Left cardiac atrium (tissue), 4 donors: ENCODE results near the gene LAMC1. TPM values are rescaled to one million over a fixed set of nuclear protein-coding genes. Genes with fewer than 3 reads are reported as not detected.

ENCODE experiments used
- ATAC-seq, 2 donors: fragments of 200-7000 bp; cut with Tn5 transposase; one replicate each; pipeline ENCODE4 v1.9.1; 2020; ENCODE audit warnings: mild to moderate bottlenecking in 2 of 2, moderate library complexity in 2 of 2
- DNase-seq: peaks from one replicate; pipeline ENCODE4 v3.0.0-alpha.2; 2020
- intact Hi-C, 2 donors: fragments of 100-400 bp; cut with DNase I; formaldehyde crosslinking; loops; one replicate each; pipeline versions ENCODE4 v1.14.1 to v1.15.1; 2022 to 2023
- total RNA-seq, 2 donors: library from RNA; stranded (reverse); fragmentation: NEBNext Ultra II Directional; extraction: Animal tissue kit (Norgen Biotek cat#: 25700); gene quantifications; one replicate each; pipeline ENCODE4 v1.2.1, GENCODE V29; 2021
- donor health status: DM: no; HTN: yes; CAD: no.
- donor health status: DM: no; HTN: yes; CAD: no; lungs with severe emphysema.
- donor health status: DM: yes; HTN: yes; CAD: no.
- donor health status: Dilated cardiomyopathy.

LAMC1 gene
- total RNA-seq, 2 donors from 2014 or later = 108 to 126 TPM

DNA sequence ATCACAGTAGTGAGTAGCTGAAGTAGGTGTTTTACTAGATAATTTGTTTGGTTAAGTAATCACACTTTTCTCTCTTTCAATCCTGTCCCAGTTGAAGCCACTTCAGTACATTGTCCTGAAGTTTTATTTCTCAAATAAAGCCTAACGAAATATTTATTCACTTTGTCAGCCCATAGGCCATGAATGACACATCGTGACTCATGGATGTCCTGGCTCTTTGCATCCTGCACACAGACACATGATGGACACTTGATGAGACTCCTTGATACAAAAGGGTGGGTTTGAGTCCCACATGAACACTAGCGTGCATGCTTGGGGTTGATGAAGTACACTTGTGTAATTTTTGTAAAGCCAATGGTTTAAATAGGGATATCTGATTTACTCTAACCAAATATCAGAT is 140.1 kb downstream of the LAMC1 start:
- ATAC-seq (no peak), DNase-seq (no peak)
- intact Hi-C loops = no loop called here

DNA sequence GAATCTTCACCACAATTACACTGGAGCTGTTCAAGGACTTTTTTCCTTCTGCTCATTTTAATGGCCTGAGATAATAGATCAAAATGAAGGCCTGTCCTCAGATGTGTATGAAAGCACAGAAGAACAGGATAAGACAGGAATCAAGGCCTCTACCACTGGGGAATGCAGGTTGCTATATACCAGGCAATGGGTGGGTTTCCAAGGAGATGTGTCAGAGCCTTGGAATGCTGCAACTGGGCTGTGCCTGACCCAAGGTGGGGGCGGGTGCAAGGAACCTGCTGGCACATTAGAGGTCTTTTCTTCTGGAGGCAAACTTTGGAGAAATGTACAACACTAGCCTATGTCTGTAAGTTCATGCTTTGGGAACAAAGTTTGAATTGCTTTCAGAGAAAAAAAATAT is 141.1 kb downstream of the LAMC1 start:
- no peak for DNase-seq
- ATAC-seq = peak in 1 of 2 donors; percentile 70
- intact Hi-C loops = no loop called here

DNA sequence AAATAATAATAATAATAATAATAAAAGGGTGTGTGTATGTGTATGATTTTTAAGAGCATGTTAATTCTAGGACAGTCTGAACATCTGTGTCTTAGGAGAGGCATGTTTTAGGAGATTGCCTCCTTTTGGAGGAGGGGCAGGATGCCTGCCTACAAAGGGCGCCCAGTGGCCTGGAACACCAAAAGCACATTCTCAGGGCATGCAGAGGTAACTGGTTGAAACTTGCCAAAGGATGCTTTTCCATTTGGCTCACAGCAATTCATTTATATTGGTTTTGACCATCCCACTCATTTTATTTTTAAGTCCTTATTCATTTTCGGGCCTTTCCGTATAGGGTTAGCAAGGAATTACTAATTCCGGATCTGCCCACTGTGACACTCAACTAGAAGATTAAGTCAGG is 141.7 kb downstream of the LAMC1 start:
- ATAC-seq = no peak
- DNase-seq = no peak
- intact Hi-C loops = no loop called here

- ATAC-seq (no peak), DNase-seq (no peak)
- intact Hi-C loops = no loop called here
Observed at GRCh38 chr1:183165456-183165855, 142.2 kb downstream of the LAMC1 start.

DNA sequence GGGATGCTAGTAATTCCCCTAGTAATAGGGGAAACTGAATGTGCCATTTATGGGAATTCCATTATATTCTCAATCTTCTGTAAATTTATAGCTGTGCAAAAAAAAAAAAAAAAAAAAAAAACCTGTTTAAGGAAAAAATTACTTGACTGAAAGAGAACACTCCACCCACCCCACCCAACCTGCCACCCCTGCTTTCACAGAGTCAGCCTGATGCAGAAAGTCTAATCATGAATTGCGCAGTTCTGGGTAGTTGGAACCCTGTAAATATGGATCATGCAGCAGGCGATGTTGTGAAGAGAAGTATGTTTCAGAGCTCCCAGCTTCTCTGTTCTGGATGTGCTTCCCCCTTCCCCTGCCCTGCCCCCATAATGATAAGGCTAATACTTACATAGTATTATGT is 143.2 kb downstream of the LAMC1 start:
- intact Hi-C loops = no loop called here

DNA sequence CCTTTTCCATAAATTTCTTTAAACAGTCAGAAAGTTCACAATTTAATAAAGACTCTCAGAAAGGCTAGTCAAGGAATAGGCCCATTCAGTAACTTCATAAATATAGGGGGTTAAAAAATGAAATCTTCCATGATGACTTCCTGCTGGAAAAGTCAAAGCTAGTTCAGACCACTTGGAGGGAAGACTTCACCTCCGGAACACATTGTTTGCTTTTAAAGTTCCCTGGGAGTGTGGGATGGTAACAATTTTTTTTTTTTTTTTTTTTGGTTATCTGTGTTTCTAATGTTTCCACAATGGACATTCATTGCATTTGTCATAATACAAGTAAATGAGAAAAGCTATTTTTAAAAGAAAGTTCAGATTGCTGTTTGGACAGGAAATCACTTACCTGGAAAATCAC is 144.5 kb downstream of the LAMC1 start:
- no peak for ATAC-seq
- intact Hi-C loops = no loop called here
- no peak for DNase-seq

More for the DNA sequence above, 143.2 kb downstream of the LAMC1 start:
- no peak for DNase-seq
- ATAC-seq = no peak

DNA sequence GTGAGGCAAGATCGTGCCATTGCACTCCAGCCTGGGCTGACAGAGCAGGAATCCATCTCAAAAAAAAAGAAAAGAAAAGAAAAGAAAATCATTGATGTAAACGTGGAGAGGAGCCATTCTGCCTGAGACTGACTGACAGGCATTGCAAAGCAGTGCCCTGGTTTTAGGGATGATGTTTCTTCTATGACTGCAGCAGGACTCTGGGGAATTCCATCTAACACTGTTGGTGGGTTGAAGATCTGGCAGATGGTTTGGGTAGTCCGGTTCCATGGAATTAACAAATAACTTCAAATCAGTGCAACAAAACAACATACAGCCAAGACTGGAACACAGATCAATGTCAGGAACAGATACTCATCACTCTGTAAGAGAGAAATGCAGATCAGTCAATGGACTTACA is 145.1 kb downstream of the LAMC1 start:
- no peak for ATAC-seq
- intact Hi-C loops = no loop called here
- DNase-seq = no peak

DNA sequence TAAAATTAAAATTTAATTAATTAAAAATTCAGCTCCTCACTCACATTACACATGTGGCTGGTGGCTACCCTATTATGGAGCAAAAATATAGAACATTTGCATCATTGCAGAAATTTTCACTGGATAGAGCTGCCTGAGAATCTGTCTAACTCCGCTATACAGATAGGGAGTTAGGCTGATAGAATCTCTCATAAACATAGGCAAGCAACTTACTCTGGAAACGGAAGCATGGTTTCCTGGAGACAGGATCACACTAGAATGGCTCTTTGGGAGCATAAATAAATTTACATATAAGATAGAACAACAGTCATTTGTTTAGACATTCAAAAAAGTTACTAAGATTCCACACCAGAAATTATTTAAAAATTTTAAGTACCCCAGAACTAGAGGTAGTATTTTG is 150.6 kb downstream of the LAMC1 start:
- ATAC-seq = no peak
- no peak for DNase-seq
- intact Hi-C loops = no loop called here

GRCh38 chr1:183175631-183176030 is 152.4 kb downstream of the LAMC1 start:
- ATAC-seq (no peak), DNase-seq (no peak)
- intact Hi-C loops = no loop called here

- ATAC-seq (peak in 1 of 2 donors; percentile 15), DNase-seq (no peak)
- intact Hi-C loops = no loop called here
Observed at GRCh38 chr1:183178545-183178944, 155.3 kb downstream of the LAMC1 start.

DNA sequence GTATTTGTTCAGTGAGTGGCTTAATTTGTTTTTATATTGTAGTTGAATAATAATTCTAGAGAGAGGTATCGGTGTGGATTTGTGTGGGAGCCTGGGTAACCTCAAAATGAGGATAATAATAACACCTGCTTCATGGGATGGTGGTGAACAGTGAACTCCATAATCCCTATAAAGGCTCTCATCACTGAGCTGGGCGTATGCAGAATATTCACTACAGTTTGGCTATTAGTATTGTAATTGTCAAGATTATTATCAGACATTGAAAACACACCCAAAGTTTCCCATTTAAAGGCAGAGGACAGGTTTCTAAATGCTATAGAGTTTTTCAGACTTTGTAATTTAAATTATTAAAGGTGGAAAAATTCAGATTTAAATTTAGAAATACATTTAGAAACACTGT is 155.8 kb downstream of the LAMC1 start:
- intact Hi-C loops = no loop called here
- DNase-seq (no peak), ATAC-seq (no peak)

DNA sequence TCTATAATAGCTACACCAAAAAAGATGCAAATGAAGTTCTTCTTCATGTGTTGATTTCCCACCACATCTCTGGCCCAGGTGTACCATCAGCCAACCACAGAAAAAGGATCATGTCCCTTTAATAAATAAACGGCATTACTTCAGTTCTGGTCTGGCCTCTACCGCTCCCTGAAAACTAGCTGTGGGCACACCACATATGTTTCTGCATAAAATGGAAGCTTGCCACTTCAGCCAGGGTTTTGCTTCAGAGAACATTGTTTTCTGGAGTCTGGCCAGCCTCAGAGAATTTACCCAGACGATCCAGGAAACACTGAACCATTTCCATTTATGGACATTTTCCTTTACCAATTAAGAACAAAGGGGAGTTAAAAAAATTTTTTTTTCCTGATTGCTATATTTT is 157.0 kb downstream of the LAMC1 start:
- ATAC-seq (peak; percentile 72 to 83), DNase-seq (peak; percentile 74)
- intact Hi-C loops = no loop called here

DNA sequence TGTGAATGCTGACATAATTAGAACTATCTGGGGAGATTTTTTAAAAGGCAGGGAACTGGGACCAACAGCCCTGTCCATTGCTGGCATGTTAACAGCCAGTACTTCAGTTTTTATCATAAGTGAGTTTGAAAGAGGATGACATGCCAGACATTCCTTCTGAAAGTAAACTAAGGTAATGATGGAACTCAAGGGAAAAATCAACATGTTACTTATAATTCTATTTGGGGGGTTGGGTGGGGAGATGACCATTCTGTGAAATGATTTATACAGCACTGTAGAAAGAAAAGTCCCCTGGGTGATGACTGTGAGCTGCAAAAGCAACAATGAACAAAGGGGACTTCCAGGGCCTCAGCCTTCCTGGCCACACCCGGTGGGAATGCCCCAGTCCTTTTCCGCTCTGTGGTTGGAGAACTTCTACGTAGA is 157.4 kb downstream of the LAMC1 start:
- intact Hi-C loops = no loop called here
- ATAC-seq (peak; percentile 88 to 91), DNase-seq (peak; percentile 71)

DNA sequence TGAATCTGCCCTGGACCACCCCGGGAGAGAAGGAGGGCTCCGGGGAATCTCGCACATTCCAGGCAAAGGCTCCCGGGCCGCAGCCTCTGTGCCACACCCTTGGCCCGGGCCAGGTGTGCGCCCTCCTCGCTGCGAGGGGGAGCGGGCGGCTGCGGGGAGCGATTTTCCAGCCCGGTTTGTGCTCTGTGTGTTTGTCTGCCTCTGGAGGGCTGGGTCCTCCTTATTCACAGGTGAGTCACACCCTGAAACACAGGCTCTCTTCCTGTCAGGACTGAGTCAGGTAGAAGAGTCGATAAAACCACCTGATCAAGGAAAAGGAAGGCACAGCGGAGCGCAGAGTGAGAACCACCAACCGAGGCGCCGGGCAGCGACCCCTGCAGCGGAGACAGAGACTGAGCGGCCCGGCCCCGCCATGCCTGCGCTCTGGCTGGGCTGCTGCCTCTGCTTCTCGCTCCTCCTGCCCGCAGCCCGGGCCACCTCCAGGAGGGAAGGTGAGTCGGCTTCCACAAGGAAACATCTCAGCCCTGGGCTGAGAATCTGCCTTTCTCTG is 162.8 kb downstream of the LAMC1 start, which contains the start of gene LAMC2:
Gene LAMC2 (plus strand): TSS at position 324 of the 550 bp plus-strand sequence. CDS start 89 bp downstream, at position 413.
- intact Hi-C loops = no loop called here
- DNase-seq = peak; percentile 36
- ATAC-seq = peak; percentile 87 to 92

DNA sequence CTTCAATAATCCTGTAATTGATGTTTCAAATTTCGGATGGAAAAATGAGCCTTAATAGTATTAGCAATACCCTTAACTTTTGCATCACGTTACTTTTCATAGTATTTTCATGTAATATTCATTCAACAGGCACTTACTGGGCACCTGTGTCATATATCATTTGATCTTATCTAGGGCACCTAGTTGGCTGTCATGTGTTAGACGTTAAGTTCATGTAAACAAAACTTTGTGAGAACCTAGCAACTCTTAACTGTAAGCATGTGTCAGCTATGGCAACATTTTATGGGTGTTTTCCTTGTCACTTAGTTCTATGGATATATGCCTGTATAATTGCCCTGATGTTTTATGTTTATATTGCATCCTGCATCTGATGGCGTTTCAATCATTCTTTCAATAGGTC is 163.6 kb downstream of the LAMC1 start:
- intact Hi-C loops = no loop called here

DNA sequence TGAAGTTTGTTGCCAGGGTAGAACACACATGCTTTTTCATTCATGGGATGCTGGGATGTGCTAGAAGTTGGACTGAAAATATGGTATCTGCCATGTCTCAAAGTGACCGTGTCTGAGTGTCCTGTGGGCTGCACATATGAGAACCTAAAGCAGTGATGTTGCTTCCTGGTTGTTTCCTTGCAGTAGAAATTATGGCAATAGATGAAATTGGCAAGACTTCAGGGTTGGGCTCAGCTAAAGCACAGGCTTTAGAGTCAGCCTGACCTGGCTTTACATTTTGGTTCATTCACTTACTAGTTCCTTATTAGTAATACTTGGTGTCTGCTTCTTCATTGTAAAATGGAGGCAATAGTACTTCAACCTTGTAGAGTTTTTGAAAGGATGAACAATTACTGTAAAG is 165.0 kb downstream of the LAMC1 start:
- DNase-seq (no peak), ATAC-seq (no peak)
- intact Hi-C loops = no loop called here

More for the DNA sequence above, 163.6 kb downstream of the LAMC1 start:
- no peak for ATAC-seq
- no peak for DNase-seq

DNA sequence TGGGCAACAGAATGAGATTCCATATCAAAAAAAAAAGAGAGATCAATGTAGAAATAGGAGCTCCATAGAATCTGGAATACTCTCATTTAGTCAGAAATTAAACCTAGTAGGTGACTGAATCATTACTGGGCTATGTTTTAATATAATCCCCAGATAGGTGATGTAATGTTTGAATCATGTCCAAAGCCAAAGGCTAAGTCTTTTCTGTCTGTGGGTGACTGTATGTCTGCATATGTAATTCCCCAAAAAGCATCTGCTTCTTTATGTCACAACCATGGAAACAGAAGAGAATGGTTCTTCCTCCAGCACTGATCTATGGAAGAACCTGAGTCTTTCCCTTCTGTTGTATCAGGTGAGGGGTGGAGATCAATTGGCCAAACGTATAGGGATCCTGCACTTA is 168.6 kb downstream of the LAMC1 start:
- DNase-seq (no peak), ATAC-seq (peak in 1 of 2 donors; percentile 54)
- intact Hi-C loops = no loop called here

GRCh38 chr1:183193963-183194525 is 170.8 kb downstream of the LAMC1 start:
- intact Hi-C loops = no loop called here
- no peak for DNase-seq
- ATAC-seq = no peak

DNA sequence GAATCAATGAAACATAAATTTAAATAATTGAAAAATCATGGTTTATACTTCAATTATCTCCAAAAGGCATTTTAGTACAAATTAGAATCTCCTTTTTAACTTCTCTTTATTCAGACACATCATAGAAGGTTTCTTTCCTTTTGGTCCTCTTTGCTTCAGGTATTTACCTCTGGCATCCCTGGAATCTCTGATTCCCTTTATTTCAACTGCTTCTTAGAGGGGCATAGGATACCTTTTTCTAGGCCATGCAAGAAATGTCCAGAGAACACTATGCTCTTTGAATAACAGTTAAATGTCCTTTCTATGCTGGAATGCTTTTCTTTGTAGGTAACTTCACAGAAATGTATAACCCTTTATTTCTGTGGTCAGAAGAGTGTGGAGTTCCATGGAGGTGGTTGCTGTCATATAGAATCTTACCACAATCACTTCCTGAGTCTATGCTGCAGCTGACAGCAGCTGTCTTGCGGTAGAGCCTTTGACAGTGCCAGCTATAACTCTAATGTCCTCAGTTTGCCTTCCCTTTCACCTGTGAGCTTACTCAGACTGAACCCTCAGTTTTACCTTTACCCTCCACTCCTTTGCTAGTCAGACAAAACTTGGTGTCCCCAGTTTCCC is 171.4 kb downstream of the LAMC1 start:
- intact Hi-C loops = no loop called here
- no peak for ATAC-seq

DNA sequence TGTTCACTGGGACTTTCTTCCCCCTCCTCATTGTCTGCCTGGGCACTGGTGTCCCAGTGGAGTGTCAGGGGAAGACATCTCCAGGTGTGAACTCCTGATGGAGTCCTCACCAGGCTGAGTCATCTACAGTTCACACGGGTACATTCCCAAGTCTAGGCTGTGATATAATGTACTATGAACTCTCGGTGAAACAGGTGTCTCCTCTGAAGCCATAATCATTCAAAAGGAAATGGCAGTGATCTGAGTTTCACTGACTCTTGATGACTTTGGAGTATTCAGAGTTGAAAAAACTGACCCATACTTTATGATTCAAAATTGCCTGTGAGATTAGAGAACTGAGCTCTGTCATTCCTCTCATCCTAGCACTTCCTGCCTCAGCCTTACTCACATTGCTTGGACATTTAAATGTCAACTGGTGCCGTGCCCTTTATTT is 171.9 kb downstream of the LAMC1 start:
- intact Hi-C loops = no loop called here
- no peak for ATAC-seq
- DNase-seq = no peak

More for the DNA sequence above, 171.4 kb downstream of the LAMC1 start:
- DNase-seq = no peak
